ENCODE results near the gene SLC23A1.

DNA sequence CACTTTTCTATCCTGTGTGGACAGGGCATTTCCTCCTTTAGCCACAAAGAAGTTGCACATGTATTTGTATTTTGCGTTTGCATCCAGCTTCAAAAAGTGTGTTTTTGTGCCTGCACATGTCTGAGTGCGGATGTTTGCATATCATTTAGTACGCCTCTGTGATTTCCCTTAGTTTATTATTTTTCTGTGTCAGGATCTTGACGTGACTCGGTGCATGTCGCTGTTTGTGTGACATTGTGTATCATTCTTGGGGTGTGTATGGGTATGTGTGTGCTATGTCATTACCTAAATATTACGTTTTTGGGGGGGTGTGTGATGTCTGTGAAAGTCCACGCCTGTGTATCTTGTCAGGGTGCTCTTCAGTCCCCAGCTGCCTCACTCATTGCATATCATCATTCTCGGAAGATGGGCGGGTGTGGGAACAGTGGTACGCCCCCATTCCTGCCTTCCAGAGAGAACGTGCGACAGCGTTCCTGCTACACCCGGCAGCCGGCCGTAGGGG lies 41.9 kb downstream of the SLC23A1 start:
- TF ChIP-seq, protein P1, sequence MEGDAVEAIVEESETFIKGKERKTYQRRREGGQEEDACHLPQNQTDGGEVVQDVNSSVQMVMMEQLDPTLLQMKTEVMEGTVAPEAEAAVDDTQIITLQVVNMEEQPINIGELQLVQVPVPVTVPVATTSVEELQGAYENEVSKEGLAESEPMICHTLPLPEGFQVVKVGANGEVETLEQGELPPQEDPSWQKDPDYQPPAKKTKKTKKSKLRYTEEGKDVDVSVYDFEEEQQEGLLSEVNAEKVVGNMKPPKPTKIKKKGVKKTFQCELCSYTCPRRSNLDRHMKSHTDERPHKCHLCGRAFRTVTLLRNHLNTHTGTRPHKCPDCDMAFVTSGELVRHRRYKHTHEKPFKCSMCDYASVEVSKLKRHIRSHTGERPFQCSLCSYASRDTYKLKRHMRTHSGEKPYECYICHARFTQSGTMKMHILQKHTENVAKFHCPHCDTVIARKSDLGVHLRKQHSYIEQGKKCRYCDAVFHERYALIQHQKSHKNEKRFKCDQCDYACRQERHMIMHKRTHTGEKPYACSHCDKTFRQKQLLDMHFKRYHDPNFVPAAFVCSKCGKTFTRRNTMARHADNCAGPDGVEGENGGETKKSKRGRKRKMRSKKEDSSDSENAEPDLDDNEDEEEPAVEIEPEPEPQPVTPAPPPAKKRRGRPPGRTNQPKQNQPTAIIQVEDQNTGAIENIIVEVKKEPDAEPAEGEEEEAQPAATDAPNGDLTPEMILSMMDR (IDR thresholded peaks at IDR 0.05), result peak in 1 of 3 donors; percentile 43
- TF ChIP-seq POLR2A (IDR thresholded peaks at IDR 0.05), result no peak
